ENCODE measurements around the gene FAM219A.

The FAM219A gene

DNA sequence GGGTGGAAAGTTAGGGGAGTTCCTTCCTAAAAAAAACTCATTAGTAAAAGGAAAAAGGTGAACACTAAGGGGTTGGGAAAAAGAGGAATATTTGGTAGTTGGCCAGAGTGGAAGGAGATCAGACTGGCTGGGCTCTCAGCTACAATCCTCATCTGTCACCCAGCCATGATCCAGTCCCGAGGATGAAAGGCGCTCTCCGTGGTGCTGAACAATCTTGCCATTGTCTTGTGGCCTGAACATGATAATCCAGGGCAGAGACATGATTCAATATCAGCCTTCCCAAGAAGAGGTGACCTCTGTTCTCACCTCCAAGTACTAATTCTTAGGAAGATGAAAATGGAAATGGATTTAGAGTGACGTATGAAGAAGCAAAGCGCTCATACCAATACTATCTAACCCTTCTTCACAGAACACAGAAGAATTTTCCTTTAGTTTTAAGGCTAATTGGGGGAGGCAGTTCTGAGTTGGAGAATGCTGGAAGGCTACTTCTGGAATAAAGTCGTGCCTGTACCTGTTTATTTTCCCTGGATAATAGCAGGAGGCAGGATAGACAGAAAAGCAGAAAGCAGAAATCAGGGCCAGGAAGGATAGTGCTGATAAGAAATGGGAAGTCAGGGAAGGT lies 45.0 kb downstream of the FAM219A start:
- TF ChIP-seq, protein P1, sequence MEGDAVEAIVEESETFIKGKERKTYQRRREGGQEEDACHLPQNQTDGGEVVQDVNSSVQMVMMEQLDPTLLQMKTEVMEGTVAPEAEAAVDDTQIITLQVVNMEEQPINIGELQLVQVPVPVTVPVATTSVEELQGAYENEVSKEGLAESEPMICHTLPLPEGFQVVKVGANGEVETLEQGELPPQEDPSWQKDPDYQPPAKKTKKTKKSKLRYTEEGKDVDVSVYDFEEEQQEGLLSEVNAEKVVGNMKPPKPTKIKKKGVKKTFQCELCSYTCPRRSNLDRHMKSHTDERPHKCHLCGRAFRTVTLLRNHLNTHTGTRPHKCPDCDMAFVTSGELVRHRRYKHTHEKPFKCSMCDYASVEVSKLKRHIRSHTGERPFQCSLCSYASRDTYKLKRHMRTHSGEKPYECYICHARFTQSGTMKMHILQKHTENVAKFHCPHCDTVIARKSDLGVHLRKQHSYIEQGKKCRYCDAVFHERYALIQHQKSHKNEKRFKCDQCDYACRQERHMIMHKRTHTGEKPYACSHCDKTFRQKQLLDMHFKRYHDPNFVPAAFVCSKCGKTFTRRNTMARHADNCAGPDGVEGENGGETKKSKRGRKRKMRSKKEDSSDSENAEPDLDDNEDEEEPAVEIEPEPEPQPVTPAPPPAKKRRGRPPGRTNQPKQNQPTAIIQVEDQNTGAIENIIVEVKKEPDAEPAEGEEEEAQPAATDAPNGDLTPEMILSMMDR (IDR thresholded peaks at IDR 0.05; ENCODE audit: low read depth, low read length), result no peak
- DNase-seq (ENCODE audit: extremely low read depth, low read depth), result no peak

DNA sequence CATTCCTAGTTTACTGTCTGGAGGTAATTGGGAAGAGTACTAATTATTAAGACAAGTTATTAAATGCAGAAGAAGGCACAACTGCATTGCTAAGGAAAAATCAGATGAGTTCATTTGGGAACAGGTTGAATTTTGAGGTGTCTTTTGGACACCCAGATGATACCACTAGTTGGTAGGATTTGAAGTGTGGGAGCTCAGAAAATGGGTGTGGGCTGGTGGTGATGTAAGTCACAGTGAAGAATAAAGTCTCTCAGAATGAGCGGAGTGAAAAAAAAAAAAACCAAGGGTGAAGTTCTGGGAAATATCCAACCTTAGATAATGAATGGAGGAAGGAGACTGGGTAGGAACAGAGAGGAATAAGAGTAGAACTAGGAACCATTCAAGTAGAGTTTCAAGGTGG lies 46.0 kb downstream of the FAM219A start:
- TF ChIP-seq, protein P1 (IDR thresholded peaks at IDR 0.05; ENCODE audit: low read depth, low read length), result no peak
- no peak for DNase-seq (ENCODE audit: extremely low read depth, low read depth)

DNA sequence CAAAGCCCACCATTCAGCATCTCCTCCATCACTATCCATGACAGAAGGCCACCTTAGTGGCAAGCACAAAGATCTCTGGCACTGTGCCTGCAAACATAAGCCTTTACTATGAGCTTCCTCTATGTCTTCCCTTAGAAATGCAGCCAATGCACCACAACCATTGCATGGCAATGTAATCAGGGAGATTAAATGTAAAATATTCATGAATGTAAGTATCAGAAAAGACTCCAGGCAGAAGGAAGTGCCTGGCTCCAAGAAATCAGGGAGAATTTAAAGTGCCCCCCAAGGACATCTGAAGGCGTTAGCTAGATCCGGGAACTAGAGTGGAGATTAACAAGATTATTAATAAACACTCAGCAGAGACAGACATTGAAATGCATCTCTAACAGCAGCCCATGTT lies 49.2 kb downstream of the FAM219A start:
- TF ChIP-seq, protein P1 (IDR thresholded peaks at IDR 0.05; ENCODE audit: low read depth, low read length), result no peak
- no peak for DNase-seq (ENCODE audit: extremely low read depth, low read depth)

DNA sequence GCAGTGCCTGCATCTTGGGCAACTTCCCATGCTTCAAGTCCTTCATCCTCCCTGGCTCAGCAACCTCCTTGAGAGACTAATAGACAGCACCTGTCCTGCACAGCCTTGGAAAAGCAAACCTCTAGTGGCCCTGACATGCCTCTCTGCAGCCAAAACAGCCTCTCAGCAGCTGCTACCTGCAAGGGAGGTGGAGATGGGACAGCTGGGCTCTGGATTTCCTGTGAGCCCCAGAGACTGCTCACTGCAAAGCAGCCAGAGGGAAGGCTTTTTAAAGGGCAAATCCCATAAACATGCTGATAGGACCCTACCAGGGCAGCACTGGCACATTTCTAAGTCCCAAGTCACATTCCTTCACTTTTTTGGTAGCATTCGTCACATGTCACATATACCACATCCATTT lies 50.2 kb downstream of the FAM219A start:
- DNase-seq (ENCODE audit: extremely low read depth, low read depth), result no peak
- TF ChIP-seq, protein P1 (IDR thresholded peaks at IDR 0.05; ENCODE audit: low read depth, low read length), result no peak

DNA sequence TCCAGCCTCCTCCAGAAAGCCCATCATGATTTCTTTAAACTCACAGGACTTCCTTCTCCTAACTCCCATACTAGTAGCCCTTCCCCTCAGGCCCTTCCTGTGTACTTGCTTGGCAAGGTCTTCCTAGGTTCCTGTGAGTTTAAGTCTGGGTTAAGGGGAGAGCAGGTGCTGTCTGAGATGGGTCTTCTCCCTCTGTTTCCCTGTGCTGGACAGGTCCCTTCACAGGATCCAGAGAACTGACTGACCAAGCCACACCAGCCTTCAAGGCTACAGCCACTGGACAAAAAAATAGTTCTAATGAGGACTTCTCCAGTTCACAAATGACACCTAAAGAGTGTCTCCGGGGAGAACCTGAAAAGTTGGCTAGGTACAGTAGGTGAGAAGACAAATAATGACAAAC lies 52.2 kb downstream of the FAM219A start:
- no peak for DNase-seq (ENCODE audit: extremely low read depth, low read depth)
- TF ChIP-seq, protein P1 (IDR thresholded peaks at IDR 0.05; ENCODE audit: low read depth, low read length), result no peak

DNA sequence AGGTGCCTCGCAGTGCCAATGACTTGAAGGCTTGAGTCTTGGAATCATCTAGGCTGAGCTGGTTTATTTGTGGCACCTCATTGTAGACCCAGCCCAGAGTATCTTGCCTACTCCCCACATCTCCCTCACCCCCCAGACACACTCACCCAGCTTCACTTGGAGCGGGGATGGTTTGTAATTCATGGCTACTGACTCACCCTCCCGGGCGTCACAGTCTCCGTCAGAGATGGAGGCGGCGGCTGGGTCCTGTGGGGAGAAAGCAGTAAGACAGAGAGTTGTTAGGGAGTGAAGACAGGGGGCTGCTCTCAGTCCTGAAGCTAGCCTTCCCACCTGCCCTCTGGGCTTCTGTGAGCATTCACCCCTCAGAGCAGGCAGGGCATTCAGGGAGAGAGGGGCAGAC lies 52.7 kb downstream of the FAM219A start:
- DNase-seq (ENCODE audit: extremely low read depth, low read depth), result no peak

DNA sequence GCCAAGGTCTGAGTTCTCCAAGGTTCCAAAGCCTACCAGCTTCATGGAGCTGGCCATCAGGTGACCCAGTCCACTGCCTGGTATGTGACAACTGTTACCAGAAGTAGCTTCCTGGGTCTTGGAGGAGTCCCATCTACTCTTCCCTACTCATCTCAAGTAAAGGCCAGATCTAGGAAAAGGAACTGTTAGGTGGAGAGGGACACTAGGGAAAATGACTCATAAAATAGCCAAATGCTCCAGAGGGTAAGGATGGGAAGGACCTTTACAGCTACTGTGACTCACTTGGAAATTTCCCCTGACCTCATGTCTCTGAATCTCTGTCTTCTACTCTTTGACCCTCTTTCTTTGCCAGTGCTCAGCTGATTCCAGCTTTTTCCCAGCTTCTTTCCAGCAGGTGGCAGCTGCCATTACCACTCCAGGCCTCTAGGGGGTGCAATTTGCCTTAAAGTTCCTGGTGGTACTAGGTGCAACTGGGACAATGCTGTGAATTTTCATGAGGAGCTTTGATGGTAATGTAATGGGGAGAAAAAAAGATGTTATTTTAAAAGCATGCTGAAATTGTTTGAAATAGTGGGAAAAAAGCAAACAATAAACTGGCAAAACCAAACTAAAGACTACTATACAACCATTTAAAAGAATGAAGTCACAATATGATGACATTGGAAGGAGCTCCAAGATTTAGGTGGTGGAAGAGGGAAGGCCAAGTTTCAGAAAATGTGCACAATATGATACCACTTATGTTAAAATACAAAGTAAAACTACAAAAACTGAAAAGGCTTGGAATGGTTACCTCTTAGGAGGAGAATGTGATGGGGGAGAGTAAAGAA lies 54.6 kb downstream of the FAM219A start:
- TF ChIP-seq, protein P1 (IDR thresholded peaks at IDR 0.05; ENCODE audit: low read depth, low read length), result peak; percentile 100
- no peak for DNase-seq (ENCODE audit: extremely low read depth, low read depth)

More for the DNA sequence above, 52.7 kb downstream of the FAM219A start:
- TF ChIP-seq, protein P1 (IDR thresholded peaks at IDR 0.05; ENCODE audit: low read depth, low read length), result no peak
